GM23248 (cell line): Measurements from ENCODE around the gene GAB2. TPM values are rescaled to one million over a fixed set of nuclear protein-coding genes. Genes with fewer than 3 reads are reported as not detected.

Experiments used
- DNase-seq: peaks from one replicate; pipeline ENCODE4 v3.0.0-alpha.2; 2015
- H2AFZ ChIP-seq: fragments of 200-600 bp; sonication (generic); 2 replicates; pipeline ENCODE4 v1.6.1; 2016; ENCODE audit warnings: antibody characterized with exemption
- H3F3A ChIP-seq: fragments of 200-600 bp; sonication (generic); 2 replicates; pipeline ENCODE4 v1.6.1; 2016; ENCODE audit warnings: mild to moderate bottlenecking, antibody characterized with exemption, mixed run types; ENCODE audit not compliant: insufficient read depth
- H3K27ac ChIP-seq: fragments of 200-600 bp; sonication (generic); 2 replicates; pipeline ENCODE4 v1.5.1; 2016; ENCODE audit warnings: mild to moderate bottlenecking
- H3K27me3 ChIP-seq: fragments of 200-600 bp; sonication (generic); replicated peaks from 2 replicates; pipeline ENCODE4 v1.6.1; 2016; ENCODE audit warnings: mild to moderate bottlenecking; ENCODE audit not compliant: insufficient read depth
- H3K36me3 ChIP-seq: fragments of 200-600 bp; sonication (generic); 2 replicates; pipeline ENCODE4 v1.6.1; 2016; ENCODE audit warnings: low read depth, mild to moderate bottlenecking
- H3K4me1 ChIP-seq: fragments of 200-600 bp; sonication (generic); 2 replicates; pipeline ENCODE4 v1.6.1; 2016; ENCODE audit warnings: mild to moderate bottlenecking; ENCODE audit not compliant: insufficient read depth
- H3K4me2 ChIP-seq: fragments of 200-600 bp; sonication (generic); one replicate; pipeline ENCODE4 v1.6.1; 2016; ENCODE audit warnings: mild to moderate bottlenecking; ENCODE audit not compliant: unreplicated experiment
- H3K4me3 ChIP-seq: fragments of 200-600 bp; sonication (generic); 2 replicates; pipeline ENCODE4 v1.5.1; 2016; ENCODE audit warnings: mild to moderate bottlenecking
- H3K79me2 ChIP-seq: fragments of 200-600 bp; sonication (generic); 2 replicates; pipeline ENCODE4 v1.6.1; 2016; ENCODE audit warnings: mild to moderate bottlenecking; ENCODE audit not compliant: insufficient read depth
- H3K9ac ChIP-seq: fragments of 200-600 bp; sonication (generic); 2 replicates; pipeline ENCODE4 v1.6.1; 2016; ENCODE audit warnings: mild to moderate bottlenecking
- H3K9me2 ChIP-seq: fragments of 200-600 bp; sonication (generic); 2 replicates; pipeline ENCODE4 v1.6.1; 2016; ENCODE audit warnings: mixed run types, mild to moderate bottlenecking, moderate library complexity; ENCODE audit not compliant: insufficient read depth
- H3K9me3 ChIP-seq: fragments of 200-600 bp; sonication (generic); one replicate; pipeline ENCODE4 v1.6.1; 2017; ENCODE audit warnings: low read depth
- H4K20me1 ChIP-seq: fragments of 200-600 bp; sonication (generic); 2 replicates; pipeline ENCODE4 v1.6.0; 2016; ENCODE audit not compliant: insufficient read depth
- EZH2 ChIP-seq: fragments of 200-600 bp; sonication (generic); IDR thresholded peaks from 2 replicates; pipeline ENCODE4 v1.6.1; 2018; ENCODE audit warnings: antibody characterized with exemption, mild to moderate bottlenecking; ENCODE audit not compliant: insufficient read depth, poor library complexity, severe bottlenecking
- EZH2phosphoT487 ChIP-seq: fragments of 200-600 bp; sonication (generic); IDR thresholded peaks from 2 replicates; pipeline ENCODE4 v1.6.1; 2018; ENCODE audit warnings: antibody characterized with exemption, moderate library complexity, mild to moderate bottlenecking, low read depth; ENCODE audit not compliant: insufficient read depth
- WGBS, 2 experiments: methylation state at CpG; one replicate each; pipeline ENCODE4 v1.1.6; 2015 to 2017; ENCODE audit warnings: low lambda C conversion rate in 2 of 2, low coverage in 1 of 2; ENCODE audit errors: missing lambda C conversion rate in 2 of 2; 5-methylcytosine and 5-hydroxymethylcytosine counted together
- in situ Hi-C: fragments of 300-500 bp; cut with MboI; formaldehyde crosslinking; loops from 2 replicates; pipeline ENCODE4 v1.15.0; 2020
- polyA plus RNA-seq: library from polyadenylated mRNA; unstranded; fragments of >200 nt; fragmentation: Nextera tagmentation; extraction: Ambion mirVana; gene quantifications from 2 replicates; pipeline ENCODE4 v1.2.1, GENCODE V29; 2016
- total RNA-seq: library from RNA; depleted of rRNA; stranded (reverse); fragments of >200 nt; shearing (Covaris generic); gene quantifications from 2 replicates; pipeline ENCODE4 v1.2.3, GENCODE V29; 2014

GAB2 gene
- total and polyA plus RNA-seq, 2 experiments from 2014 or later: 1.8 to 12.2 TPM

GRCh38 chr11:78313898-78314297, 103.7 kb downstream of the GAB2 start:
- Histone ChIP-seq H3K36me3 (no peaks in the 10 kb centered on the region), H3K27me3 (no peaks in the 10 kb centered on the region), H3K27ac (peak overlapping the region; percentile 8; the same call in 1 of the 2 replicates), H3F3A (peaks cover 11% of the 10 kb centered on the region; the same call in 1 of the 2 replicates), H3K4me2 (no peak overlapping the region), H3K9me3 (no peaks in the 10 kb centered on the region), H3K9me2 (no peaks in the 10 kb centered on the region), H3K79me2 (no peaks in the 10 kb centered on the region; the same call in 1 of the 2 replicates), H3K9ac (no peak overlapping the region), H4K20me1 (no peaks in the 10 kb centered on the region), H2AFZ (no peak overlapping the region), H3K4me1 (peaks cover 20% of the 10 kb centered on the region), H3K4me3 (no peak overlapping the region)
- TF ChIP-seq EZH2 (no peak), EZH2phosphoT487 (no peak)
- peak; percentile 9 for DNase-seq
- in situ Hi-C loops: no loop called here
- WGBS, 2 experiments: 77 to 78% methylated on average over 2 of the region's 2 CpGs

GRCh38 chr11:78313181-78313795, 104.3 kb downstream of the GAB2 start:
- Histone ChIP-seq H3K4me2 (no peak overlapping the region), H3K36me3 (no peaks in the 10 kb centered on the region), H2AFZ (no peak overlapping the region), H3K79me2 (no peaks in the 10 kb centered on the region; the same call in 1 of the 2 replicates), H3K9me2 (no peaks in the 10 kb centered on the region), H3K9ac (no peak overlapping the region), H3K4me3 (no peak overlapping the region), H3K4me1 (peaks cover 14% of the 10 kb centered on the region), H3K27me3 (no peaks in the 10 kb centered on the region), H3K9me3 (no peaks in the 10 kb centered on the region), H3K27ac (peak overlapping the region; percentile 8; the same call in 1 of the 2 replicates), H3F3A (peaks cover 5% of the 10 kb centered on the region; the same call in 1 of the 2 replicates), H4K20me1 (no peaks in the 10 kb centered on the region)
- WGBS, 2 experiments: 73 to 84% methylated on average over 2 of the region's 2 CpGs
- TF ChIP-seq EZH2 (no peak), EZH2phosphoT487 (no peak)
- DNase-seq: peak; percentile 86
- in situ Hi-C loops: no loop called here

DNA sequence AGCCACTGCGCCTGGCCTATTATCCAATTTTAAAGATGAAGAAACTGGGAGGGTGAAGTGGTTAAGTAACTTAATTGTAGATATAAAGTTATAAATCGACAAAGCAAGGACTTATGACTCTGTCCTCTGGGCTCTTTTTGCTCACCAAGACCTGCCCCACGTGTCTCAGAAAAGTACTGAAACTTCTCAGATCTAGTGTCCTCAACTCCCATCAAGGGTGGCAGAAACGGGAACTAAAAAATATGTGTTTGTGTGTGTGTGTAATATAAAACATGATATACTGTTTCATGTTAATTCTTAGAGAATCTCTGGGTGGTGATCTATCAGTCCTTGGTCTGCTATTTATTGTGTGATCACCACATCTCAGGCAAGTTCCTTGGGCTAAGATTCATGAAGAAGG, 104.9 kb downstream of the GAB2 start:
- Histone ChIP-seq H3K9ac (no peak overlapping the region), H3K9me2 (no peaks in the 10 kb centered on the region), H3K4me2 (no peak overlapping the region), H3K4me3 (no peak overlapping the region), H3F3A (peaks cover 5% of the 10 kb centered on the region; the same call in 1 of the 2 replicates), H3K27me3 (no peaks in the 10 kb centered on the region), H4K20me1 (no peaks in the 10 kb centered on the region), H3K79me2 (no peaks in the 10 kb centered on the region; the same call in 1 of the 2 replicates), H2AFZ (no peak overlapping the region), H3K27ac (no peak overlapping the region), H3K9me3 (no peaks in the 10 kb centered on the region), H3K4me1 (peaks cover 14% of the 10 kb centered on the region), H3K36me3 (no peaks in the 10 kb centered on the region)
- in situ Hi-C loops: no loop called here
- 85 to 88% methylated on average over 4 of the region's 4 CpGs for WGBS, 2 experiments
- DNase-seq: no peak
- TF ChIP-seq EZH2 (no peak), EZH2phosphoT487 (no peak)

- Histone ChIP-seq H3K9me3 (no peaks in the 10 kb centered on the region), H3K36me3 (no peaks in the 10 kb centered on the region), H3K4me3 (no peak overlapping the region), H3K4me2 (no peak overlapping the region), H2AFZ (no peak overlapping the region), H3F3A (peaks cover 5% of the 10 kb centered on the region; the same call in 1 of the 2 replicates), H4K20me1 (no peaks in the 10 kb centered on the region), H3K4me1 (peaks cover 14% of the 10 kb centered on the region), H3K27ac (no peak overlapping the region), H3K9ac (no peak overlapping the region), H3K79me2 (no peaks in the 10 kb centered on the region; the same call in 1 of the 2 replicates), H3K9me2 (no peaks in the 10 kb centered on the region), H3K27me3 (no peaks in the 10 kb centered on the region)
- no peak for DNase-seq
- no peak for TF ChIP-seq EZH2
- no peak for TF ChIP-seq EZH2phosphoT487
- in situ Hi-C loops: no loop called here
- WGBS, 2 experiments: 97 to 98% methylated on average over 5 of the region's 5 CpGs
These were observed 105.8 kb downstream of the GAB2 start for GRCh38 chr11:78311702-78312371.
